G401 (cell line): ENCODE data around the gene IFRD2. TPM values are rescaled to one million over a fixed set of nuclear protein-coding genes. Genes with fewer than 3 reads are reported as not detected.
A peak's percentile ranks its signal among the peaks of the same experiment; 100 is the strongest.
"Not testable (repeated sequence)": the region's sequence is repeated elsewhere in the genome, so short reads cannot be mapped to it uniquely, and the experiment has no call there.

ENCODE experiments used
- DNase-seq: peaks from one replicate; pipeline ENCODE4 v3.0.0-alpha.2; 2015; ENCODE audit warnings: low spot score
- in situ Hi-C: cut with HindIII; loops from 2 replicates; pipeline ENCODE4 v1.10.0; 2016; ENCODE audit warnings: low sequenced_read_pairs, mixed read lengths
- total RNA-seq: library from RNA; depleted of rRNA; stranded (reverse); fragments of >200 nt; shearing (Covaris generic); gene quantifications from 2 replicates; pipeline ENCODE4 v1.2.3, GENCODE V29; 2014

The IFRD2 gene
- total RNA-seq, 1 experiment from 2014 or later, result 97.4 TPM

- DNase-seq, in situ Hi-C loops: not testable (repeated sequence)
These were observed 19.8 kb upstream of the IFRD2 start for GRCh38 chr3:50312041-50312440.

GRCh38 chr3:50304601-50305000, 12.4 kb upstream of the IFRD2 start:
- in situ Hi-C loops, result no loop called here

GRCh38 chr3:50303013-50303815, 11.0 kb upstream of the IFRD2 start, which contains the start of gene HYAL1:
Gene HYAL1 (minus strand): TSS chr3:50303574. CDS start chr3:50302956, 618 bp downstream.
- in situ Hi-C loops, result no loop called here
- DNase-seq, result peak; percentile 42

More at GRCh38 chr3:50304601-50305000, 12.4 kb upstream of the IFRD2 start:
- DNase-seq, result no peak

- DNase-seq, result no peak
- in situ Hi-C loops, result no loop called here
These were observed 10.1 kb upstream of the IFRD2 start for GRCh38 chr3:50302095-50303012.

GRCh38 chr3:50300681-50301254, 8.5 kb upstream of the IFRD2 start:
- no peak for DNase-seq
- in situ Hi-C loops, result no loop called here

GRCh38 chr3:50299929-50300680, 7.9 kb upstream of the IFRD2 start:
- in situ Hi-C loops, result no loop called here

GRCh38 chr3:50299638-50299928, 7.4 kb upstream of the IFRD2 start:
- in situ Hi-C loops, result no loop called here
- DNase-seq, result no peak

More at GRCh38 chr3:50299929-50300680, 7.9 kb upstream of the IFRD2 start:
- peak; percentile 68 for DNase-seq

GRCh38 chr3:50298836-50299637, 6.8 kb upstream of the IFRD2 start, which contains the start of the genes HYAL3 and NAA80:
Gene HYAL3 (minus strand): TSS chr3:50299405. CDS start chr3:50295602, 3,803 bp downstream.
Gene NAA80 (minus strand): TSS chr3:50299405. CDS start chr3:50297463, 1,942 bp downstream.
- in situ Hi-C loops, result no loop called here
- DNase-seq, result peak; percentile 100

GRCh38 chr3:50297896-50298725, 5.9 kb upstream of the IFRD2 start:
- in situ Hi-C loops, result no loop called here
- peak; percentile 26 for DNase-seq

GRCh38 chr3:50297384-50297775, 5.2 kb upstream of the IFRD2 start:
- DNase-seq, result no peak
- in situ Hi-C loops, result no loop called here

- in situ Hi-C loops, result no loop called here
- DNase-seq, result no peak
These were observed 4.6 kb upstream of the IFRD2 start for GRCh38 chr3:50296721-50297383.

- in situ Hi-C loops, result no loop called here
- DNase-seq, result no peak
These were observed 3.6 kb upstream of the IFRD2 start for GRCh38 chr3:50295553-50296431.

- in situ Hi-C loops, result no loop called here
- no peak for DNase-seq
These were observed 2.5 kb upstream of the IFRD2 start for GRCh38 chr3:50294492-50295403.

- in situ Hi-C loops, result no loop called here
- DNase-seq, result no peak
These were observed 1.9 kb upstream of the IFRD2 start for GRCh38 chr3:50294089-50294488.
